HG03097 (cell line): ENCODE results near the gene CRACR2A.

Experiments used
- ATAC-seq: cut with Tn5 transposase; IDR thresholded peaks from one replicate; pipeline ENCODE4 v1.9.1; 2021; ENCODE audit not compliant: unreplicated experiment, low FRiP score

CRACR2A gene

GRCh38 chr12:3725388-3726115, 27.4 kb downstream of the CRACR2A start:
- ATAC-seq: no peak

- ATAC-seq: no peak
These were observed 28.7 kb downstream of the CRACR2A start for GRCh38 chr12:3723916-3724805.

- no peak for ATAC-seq
These were observed 30.5 kb downstream of the CRACR2A start for GRCh38 chr12:3722368-3722767.

- no peak for ATAC-seq
These were observed 32.1 kb downstream of the CRACR2A start for GRCh38 chr12:3720772-3721171.

GRCh38 chr12:3718100-3718499, 34.8 kb downstream of the CRACR2A start:
- no peak for ATAC-seq

GRCh38 chr12:3717283-3717898, 35.5 kb downstream of the CRACR2A start:
- ATAC-seq: no peak

GRCh38 chr12:3715999-3716398, 36.9 kb downstream of the CRACR2A start:
- no peak for ATAC-seq

- no peak for ATAC-seq
These were observed 39.0 kb downstream of the CRACR2A start for GRCh38 chr12:3713947-3714346.

- ATAC-seq: no peak
These were observed 39.4 kb downstream of the CRACR2A start for GRCh38 chr12:3713483-3713882.

GRCh38 chr12:3712209-3712992, 40.5 kb downstream of the CRACR2A start:
- ATAC-seq: no peak

GRCh38 chr12:3705354-3705675, 47.6 kb downstream of the CRACR2A start:
- no peak for ATAC-seq

GRCh38 chr12:3704512-3705353, 48.2 kb downstream of the CRACR2A start:
- no peak for ATAC-seq

- ATAC-seq: no peak
These were observed 52.0 kb downstream of the CRACR2A start for GRCh38 chr12:3700861-3701260.

GRCh38 chr12:3698218-3698974, 54.5 kb downstream of the CRACR2A start:
- no peak for ATAC-seq

- ATAC-seq: no peak
These were observed 55.5 kb downstream of the CRACR2A start for GRCh38 chr12:3697311-3697870.

GRCh38 chr12:3694673-3695072, 58.2 kb downstream of the CRACR2A start:
- ATAC-seq: no peak

- ATAC-seq: no peak
These were observed 60.1 kb downstream of the CRACR2A start for GRCh38 chr12:3692616-3693365.

- ATAC-seq: no peak
These were observed 66.4 kb downstream of the CRACR2A start for GRCh38 chr12:3686463-3686862.
